Cardiac muscle cell (in vitro differentiated cells and primary cell): ENCODE data around the gene CGB2. TPM values are rescaled to one million over a fixed set of nuclear protein-coding genes. Genes with fewer than 3 reads are reported as not detected.
A peak's percentile ranks its signal among the peaks of the same experiment; 100 is the strongest.
"Not testable (repeated sequence)": the region's sequence is repeated elsewhere in the genome, so short reads cannot be mapped to it uniquely, and the experiment has no call there.

Experiments
- DNase-seq, 2 donors: peaks; one replicate each; pipeline versions ENCODE4 v3.0.0 to v3.0.0-alpha.2; 2010 to 2017; ENCODE audit warnings: low read depth in 1 of 2, low spot score in 1 of 2
- H3K27ac ChIP-seq: fragments of 200-600 bp; sonication (generic); 2 replicates; pipeline ENCODE4 v1.5.1; 2016
- H3K27me3 ChIP-seq: fragments of 200-600 bp; sonication (generic); 2 replicates; pipeline ENCODE4 v1.6.0; 2016; ENCODE audit warnings: control low read depth
- H3K36me3 ChIP-seq: fragments of 200-600 bp; sonication (generic); 2 replicates; pipeline ENCODE4 v1.5.1; 2016; ENCODE audit warnings: control low read depth
- H3K4me1 ChIP-seq: fragments of 200-600 bp; sonication (generic); 2 replicates; pipeline ENCODE4 v1.8.1; 2017; ENCODE audit warnings: low read depth, mild to moderate bottlenecking, mixed run types
- H3K4me3 ChIP-seq: fragments of 200-600 bp; sonication (generic); 2 replicates; pipeline ENCODE4 v1.5.1; 2016; ENCODE audit warnings: mild to moderate bottlenecking
- H3K9me3 ChIP-seq: fragments of 200-600 bp; sonication (generic); 2 replicates; pipeline ENCODE4 v1.5.1; 2017; ENCODE audit warnings: low read depth, mild to moderate bottlenecking, control low read depth
- polyA plus RNA-seq: library from polyadenylated mRNA; unstranded; fragments of >200 nt; fragmentation: Nextera tagmentation; extraction: Ambion mirVana; gene quantifications from 2 replicates; pipeline ENCODE4 v1.2.1, GENCODE V29; 2016
- total RNA-seq: library from RNA; depleted of rRNA; stranded (reverse); fragments of >200 nt; gene quantifications from 2 replicates; pipeline ENCODE4 v1.2.3, GENCODE V29; 2016
- TF ChIP-seq, protein P1 (sequence below): IDR thresholded peaks from 2 replicates; pipeline ENCODE4 v1.5.1; 2012; ENCODE audit warnings: low read depth, mild to moderate bottlenecking, low read length

The CGB2 gene
- total and polyA plus RNA-seq, 2 experiments from 2014 or later: not detected

DNA sequence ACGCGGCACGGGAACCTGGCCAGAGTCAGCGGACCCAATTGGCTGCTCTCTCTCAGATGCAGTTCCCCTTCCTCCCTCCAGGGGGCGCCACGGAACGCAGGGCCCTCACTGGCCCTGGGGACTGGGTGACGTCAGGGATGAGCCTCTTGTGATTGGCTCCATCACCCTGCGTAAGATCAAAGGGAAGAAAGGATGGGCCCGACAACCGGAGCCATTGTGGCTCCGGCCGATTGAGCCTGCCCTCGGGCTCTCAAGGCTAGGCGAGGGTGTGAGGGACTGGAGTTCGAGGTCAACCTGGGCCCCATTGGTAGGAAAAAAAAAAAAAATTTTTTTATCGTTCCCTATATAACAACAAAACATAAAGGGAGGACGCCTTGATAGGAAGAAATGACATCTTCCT, 5.1 kb downstream of the CGB2 start, which contains the start of gene CGB1:
Gene CGB1, minus strand, starts transcription at position 81 of the 400 bp plus-strand sequence. CDS start 184 bp downstream, outside the sequence.
- H3K9me3 ChIP-seq, H3K27me3 ChIP-seq, H3K36me3 ChIP-seq, H3K27ac ChIP-seq, H3K4me1 ChIP-seq, H3K4me3 ChIP-seq: not testable (repeated sequence)
- DNase-seq: peak in 1 of 2 donors; percentile 23
- TF ChIP-seq, protein P1, sequence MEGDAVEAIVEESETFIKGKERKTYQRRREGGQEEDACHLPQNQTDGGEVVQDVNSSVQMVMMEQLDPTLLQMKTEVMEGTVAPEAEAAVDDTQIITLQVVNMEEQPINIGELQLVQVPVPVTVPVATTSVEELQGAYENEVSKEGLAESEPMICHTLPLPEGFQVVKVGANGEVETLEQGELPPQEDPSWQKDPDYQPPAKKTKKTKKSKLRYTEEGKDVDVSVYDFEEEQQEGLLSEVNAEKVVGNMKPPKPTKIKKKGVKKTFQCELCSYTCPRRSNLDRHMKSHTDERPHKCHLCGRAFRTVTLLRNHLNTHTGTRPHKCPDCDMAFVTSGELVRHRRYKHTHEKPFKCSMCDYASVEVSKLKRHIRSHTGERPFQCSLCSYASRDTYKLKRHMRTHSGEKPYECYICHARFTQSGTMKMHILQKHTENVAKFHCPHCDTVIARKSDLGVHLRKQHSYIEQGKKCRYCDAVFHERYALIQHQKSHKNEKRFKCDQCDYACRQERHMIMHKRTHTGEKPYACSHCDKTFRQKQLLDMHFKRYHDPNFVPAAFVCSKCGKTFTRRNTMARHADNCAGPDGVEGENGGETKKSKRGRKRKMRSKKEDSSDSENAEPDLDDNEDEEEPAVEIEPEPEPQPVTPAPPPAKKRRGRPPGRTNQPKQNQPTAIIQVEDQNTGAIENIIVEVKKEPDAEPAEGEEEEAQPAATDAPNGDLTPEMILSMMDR: peak; percentile 28

DNA sequence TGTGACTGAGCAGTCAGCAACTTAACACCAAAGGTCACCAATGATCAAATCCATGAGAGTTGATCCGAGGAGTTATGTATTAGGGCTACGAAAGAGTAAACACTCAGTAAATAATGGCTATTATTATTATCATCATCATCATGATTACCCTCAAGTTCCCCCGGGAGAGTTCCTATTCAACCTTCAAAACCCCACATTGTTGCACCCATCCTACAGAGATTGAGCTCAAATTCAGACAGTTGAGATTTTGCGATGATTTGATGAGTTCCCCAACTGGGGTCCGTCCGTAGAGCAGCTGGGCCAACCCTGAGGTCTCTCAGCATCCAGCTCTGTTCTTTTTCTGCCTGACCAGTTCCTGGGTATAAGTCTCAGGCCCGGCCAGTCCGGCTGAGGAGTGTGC, 6.4 kb downstream of the CGB2 start:
- H3K27me3 ChIP-seq, DNase-seq, H3K27ac ChIP-seq, H3K4me3 ChIP-seq, H3K9me3 ChIP-seq, H3K4me1 ChIP-seq, H3K36me3 ChIP-seq: not testable (repeated sequence)

DNA sequence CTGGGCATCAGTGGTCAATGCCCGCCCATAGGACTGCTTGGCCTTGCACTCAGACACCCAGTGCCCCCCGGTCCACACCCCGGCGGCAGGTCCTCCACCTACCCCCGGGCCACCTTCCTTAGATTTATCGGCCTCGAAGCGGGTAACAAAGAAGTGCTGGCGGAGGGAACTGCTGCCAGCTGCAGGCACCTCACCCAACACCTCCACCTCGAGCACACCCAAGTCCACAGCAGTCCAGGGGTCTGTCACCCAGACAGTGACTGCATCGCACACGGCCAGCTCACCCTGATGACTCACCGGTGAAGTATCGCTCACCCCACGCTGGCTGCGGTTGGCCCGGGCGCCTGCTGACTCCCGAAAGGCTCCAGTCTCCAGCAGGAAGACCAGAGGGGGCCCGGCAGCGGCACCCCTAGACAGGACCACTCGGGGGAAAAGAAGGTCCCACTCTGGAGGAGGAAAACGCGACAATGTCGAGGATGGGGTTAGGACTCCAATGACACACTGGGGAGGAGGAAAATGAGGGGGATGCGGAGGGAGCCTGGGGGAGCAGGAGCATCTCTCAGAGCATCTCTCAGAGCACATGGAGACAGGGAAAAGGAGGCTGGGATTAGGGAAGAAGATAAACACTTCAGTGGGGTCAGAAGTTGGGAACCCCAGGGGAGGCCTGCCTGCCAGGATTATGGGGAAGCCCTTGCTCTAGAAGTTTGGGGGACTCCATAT, 7.0 kb downstream of the CGB2 start:
- not testable (repeated sequence) for H3K27me3 ChIP-seq, H3K4me3 ChIP-seq, H3K9me3 ChIP-seq, H3K4me1 ChIP-seq, DNase-seq, H3K27ac ChIP-seq, H3K36me3 ChIP-seq

- not testable (repeated sequence) for H3K27ac ChIP-seq, H3K4me3 ChIP-seq, H3K27me3 ChIP-seq, H3K9me3 ChIP-seq, H3K36me3 ChIP-seq, H3K4me1 ChIP-seq, DNase-seq
These were observed 8.0 kb downstream of the CGB2 start for GRCh38 chr19:49039736-49040135.

DNA sequence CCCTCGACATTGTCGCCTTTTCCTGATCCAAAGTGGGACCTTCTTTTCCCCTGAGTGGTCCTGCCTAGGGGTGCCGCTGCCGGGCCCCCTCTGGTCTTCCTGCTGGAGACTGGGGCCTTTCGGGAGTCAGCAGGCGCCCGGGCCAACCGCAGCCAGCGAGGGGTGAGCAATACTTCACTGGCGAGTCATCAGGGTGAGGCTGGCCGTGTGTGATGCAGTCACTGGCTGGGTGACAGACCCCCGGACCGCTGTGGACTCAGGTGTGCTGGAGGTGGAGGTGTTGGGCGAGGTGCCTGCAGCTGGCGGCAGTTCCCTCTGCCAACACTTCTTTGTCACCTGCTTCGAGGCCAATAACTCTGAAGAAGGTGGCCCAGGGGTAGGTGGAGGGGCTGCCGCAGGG, 10.5 kb downstream of the CGB2 start:
- no peak overlapping the region for H3K4me3 ChIP-seq

DNA sequence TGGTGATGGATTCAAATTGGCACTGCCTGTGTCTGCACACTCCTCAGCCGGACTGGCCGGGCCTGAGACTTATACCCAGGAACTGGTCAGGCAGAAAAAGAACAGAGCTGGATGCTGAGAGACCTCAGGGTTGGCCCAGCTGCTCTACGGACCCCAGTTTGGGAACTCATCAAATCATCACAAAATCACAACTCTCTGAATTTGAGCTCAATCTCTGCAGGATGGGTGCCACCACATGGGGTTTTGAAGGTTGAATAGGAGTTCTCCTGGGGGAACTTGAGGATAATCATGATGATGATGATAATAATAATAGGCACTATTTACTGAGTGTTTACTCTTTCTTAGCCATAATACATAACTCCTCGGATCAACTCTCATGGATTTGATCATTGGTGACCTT, 11.0 kb downstream of the CGB2 start:
- not testable (repeated sequence) for H3K36me3 ChIP-seq, H3K27me3 ChIP-seq, DNase-seq

More for the DNA sequence above, 10.5 kb downstream of the CGB2 start:
- no peak for DNase-seq
- H3K9me3 ChIP-seq: no peaks in the 10 kb centered on the region
- H3K27ac ChIP-seq: no peak overlapping the region
- H3K27me3 ChIP-seq: no peaks in the 10 kb centered on the region
- H3K36me3 ChIP-seq: no peaks in the 10 kb centered on the region
- H3K4me1 ChIP-seq: no peaks in the 10 kb centered on the region
- TF ChIP-seq, protein P1: no peak

GRCh38 chr19:49043548-49043947, 11.9 kb downstream of the CGB2 start, which contains the start of gene CGB5:
TSS of gene CGB5 (plus strand) at chr19:49043848. CDS start at chr19:49044210, 362 bp downstream.
- H3K27ac ChIP-seq, H3K4me1 ChIP-seq, H3K36me3 ChIP-seq, H3K27me3 ChIP-seq, DNase-seq, H3K9me3 ChIP-seq, H3K4me3 ChIP-seq: not testable (repeated sequence)

More for the DNA sequence above, 11.0 kb downstream of the CGB2 start:
- not testable (repeated sequence) for H3K9me3 ChIP-seq, H3K27ac ChIP-seq, H3K4me3 ChIP-seq, H3K4me1 ChIP-seq

DNA sequence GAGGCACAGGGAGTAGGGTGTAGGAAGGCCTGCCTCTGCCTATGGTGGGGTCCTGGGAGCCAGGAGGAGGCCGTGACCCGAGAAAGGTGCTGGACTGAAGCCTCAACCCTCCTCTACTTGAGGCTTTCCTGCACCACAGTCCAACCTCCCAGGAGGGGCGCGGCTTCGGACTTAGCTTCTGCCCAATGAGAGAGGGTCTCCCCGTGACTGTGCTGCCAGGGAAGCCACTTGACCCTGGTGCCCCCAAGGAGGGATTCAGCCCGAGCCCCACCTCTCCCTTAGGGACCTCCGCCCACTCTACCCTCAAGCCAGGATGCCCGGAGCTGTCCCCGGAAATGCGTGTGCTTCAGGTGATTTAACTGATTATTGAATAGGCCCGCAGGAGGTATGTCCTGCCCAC, 17.3 kb downstream of the CGB2 start, which contains the start of gene CGB8:
Gene CGB8, minus strand, starts transcription at position 101 of the 400 bp plus-strand sequence. CDS start 372 bp downstream, outside the sequence.
- not testable (repeated sequence) for H3K4me1 ChIP-seq, H3K4me3 ChIP-seq, DNase-seq, H3K27me3 ChIP-seq, H3K27ac ChIP-seq, H3K9me3 ChIP-seq, H3K36me3 ChIP-seq

GRCh38 chr19:49049834-49050233, 18.1 kb downstream of the CGB2 start:
- not testable (repeated sequence) for H3K4me1 ChIP-seq, H3K9me3 ChIP-seq, H3K36me3 ChIP-seq, H3K4me3 ChIP-seq, H3K27ac ChIP-seq, H3K27me3 ChIP-seq, DNase-seq

DNA sequence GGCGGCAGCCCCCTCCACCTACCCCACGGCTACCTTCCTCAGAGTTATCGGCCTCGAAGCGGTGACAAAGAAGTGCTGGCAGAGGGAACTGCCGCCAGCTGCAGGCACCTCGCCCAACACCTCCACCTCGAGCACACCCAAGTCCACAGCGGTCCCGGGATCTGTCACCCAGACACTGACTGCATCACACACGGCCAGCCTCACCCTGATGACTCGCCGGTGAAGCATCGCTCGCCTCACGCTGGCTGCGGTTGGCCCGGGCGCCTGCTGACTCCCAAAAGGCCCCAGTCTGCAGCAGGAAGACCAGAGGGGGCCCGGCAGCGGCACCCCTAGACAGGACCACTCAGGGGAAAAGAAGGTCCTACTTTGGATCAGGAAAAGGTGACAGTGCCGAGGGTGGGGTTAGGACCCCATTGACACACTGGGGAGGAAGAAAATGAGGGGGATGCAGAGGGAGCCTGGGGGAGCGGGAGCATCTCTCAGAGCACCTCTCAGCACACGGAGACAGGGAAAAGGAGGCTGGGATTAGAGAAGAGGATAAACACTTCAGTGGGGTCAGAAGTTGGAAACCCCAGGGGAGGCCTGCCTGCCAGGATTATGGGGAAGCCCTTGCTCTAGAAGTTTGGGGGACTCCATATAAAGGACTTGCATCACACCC, 18.8 kb downstream of the CGB2 start:
- H3K27ac ChIP-seq, H3K27me3 ChIP-seq, H3K4me3 ChIP-seq, H3K4me1 ChIP-seq, H3K9me3 ChIP-seq, H3K36me3 ChIP-seq: not testable (repeated sequence)
- DNase-seq: peak in 1 of 2 donors; percentile 20
